HEK293 (cell line): ENCODE results near the gene THSD7A.

Experiments used
- CTCF ChIA-PET: fragments of 350-600 bp; formaldehyde crosslinking; extraction: SDS; loops from one replicate; lab custom pipeline; 2021; ENCODE audit warnings: antibody characterized with exemption; lab: Yijun Ruan, JAX
- POLR2A ChIA-PET: fragments of 300-600 bp; formaldehyde crosslinking; extraction: SDS; loops from one replicate; lab custom pipeline; 2020; ENCODE audit warnings: antibody characterized with exemption, inconsistent platforms; lab: Yijun Ruan, JAX
- H3K27ac ChIP-seq: fragments of 200-500 bp; sonication (Bioruptor generic); 2 replicates; pipeline ENCODE4 v1.5.1; 2014; ENCODE audit warnings: low read depth, low read length, control low read depth, inconsistent platforms; ENCODE audit errors: extremely low read depth
- H3K36me3 ChIP-seq, 2 experiments: fragments of 200-500 bp in 1 of 2; sonication (Bioruptor generic) in 1 of 2; 1 replicate in 1 of 2; 2 replicates in 1 of 2; pipeline ENCODE4 v1.5.1; 2014 to 2017; ENCODE audit warnings: inconsistent platforms in 2 of 2, low read length in 2 of 2; ENCODE audit not compliant: control insufficient read depth in 2 of 2, insufficient read depth in 1 of 2
- H3K4me1 ChIP-seq: fragments of 200-500 bp; sonication (Bioruptor generic); 2 replicates; pipeline ENCODE4 v1.5.1; 2014; ENCODE audit warnings: mild to moderate bottlenecking, low read length, inconsistent platforms; ENCODE audit not compliant: control insufficient read depth, insufficient read depth
- H3K4me3 ChIP-seq: 2 replicates; pipeline ENCODE4 v1.5.1; 2011; ENCODE audit warnings: low read depth, mild to moderate bottlenecking, control low read depth, low read length, moderate library complexity
- H3K9me3 ChIP-seq: fragments of 200-500 bp; sonication (Bioruptor generic); 2 replicates; pipeline ENCODE4 v1.5.1; 2014; ENCODE audit warnings: low read depth, low read length, inconsistent platforms; ENCODE audit not compliant: control insufficient read depth, insufficient read depth
- PBX3 ChIP-seq: sonication (generic); formaldehyde crosslinking; IDR thresholded peaks from 2 replicates; pipeline ENCODE4 v1.8.1; 2022; ENCODE audit warnings: mild to moderate bottlenecking, moderate library complexity, missing genetic modification reagents
- SALL2 ChIP-seq: fragments of 450-650 bp; formaldehyde crosslinking; IDR thresholded peaks from 2 replicates; pipeline ENCODE4 v1.5.0; 2017; ENCODE audit warnings: missing biosample characterization, mild to moderate bottlenecking, missing genetic modification characterization, borderline replicate concordance
- SETDB1 ChIP-seq: IDR thresholded peaks from one replicate; pipeline ENCODE4 v1.6.1; 2017; ENCODE audit warnings: mild to moderate bottlenecking, low read length, moderate library complexity, mixed read lengths; ENCODE audit not compliant: insufficient read length
- ZBTB17 ChIP-seq: fragments of 450-650 bp; formaldehyde crosslinking; IDR thresholded peaks from 2 replicates; pipeline ENCODE4 v1.5.1; 2016; ENCODE audit warnings: missing biosample characterization, missing genetic modification characterization
- ZBTB8A ChIP-seq: fragments of 450-650 bp; formaldehyde crosslinking; IDR thresholded peaks from 2 replicates; pipeline ENCODE4 v1.5.1; 2016; ENCODE audit warnings: missing biosample characterization, missing genetic modification characterization
- ZNF202 ChIP-seq: fragments of 450-650 bp; formaldehyde crosslinking; IDR thresholded peaks from 2 replicates; pipeline ENCODE4 v1.5.1; 2016; ENCODE audit warnings: missing biosample characterization, missing genetic modification characterization, borderline replicate concordance
- ZNF366 ChIP-seq: fragments of 450-650 bp; formaldehyde crosslinking; conservative IDR thresholded peaks from 2 replicates; pipeline ENCODE4 v1.5.1; 2016; ENCODE audit warnings: missing biosample characterization, missing genetic modification characterization
- ZNF423 ChIP-seq: fragments of 450-650 bp; formaldehyde crosslinking; IDR thresholded peaks from 2 replicates; pipeline ENCODE4 v1.5.1; 2016; ENCODE audit warnings: missing biosample characterization, missing genetic modification characterization
- ZNF518A ChIP-seq: fragments of 450-650 bp; formaldehyde crosslinking; conservative IDR thresholded peaks from 2 replicates; pipeline ENCODE4 v1.5.1; 2016; ENCODE audit warnings: low read depth, missing biosample characterization, missing genetic modification characterization
- ZNF521 ChIP-seq: fragments of 450-650 bp; formaldehyde crosslinking; IDR thresholded peaks from 2 replicates; pipeline ENCODE4 v1.5.1; 2017; ENCODE audit warnings: missing biosample characterization, mild to moderate bottlenecking, missing genetic modification characterization
- ZNF555 ChIP-seq: fragments of 450-650 bp; formaldehyde crosslinking; conservative IDR thresholded peaks from 2 replicates; pipeline ENCODE4 v1.5.1; 2017; ENCODE audit warnings: missing biosample characterization, mild to moderate bottlenecking, missing genetic modification characterization, inconsistent platforms
- ZNF629 ChIP-seq: fragments of 450-650 bp; formaldehyde crosslinking; IDR thresholded peaks from 2 replicates; pipeline ENCODE4 v1.5.1; 2017; ENCODE audit warnings: missing biosample characterization, missing genetic modification characterization
- TF ChIP-seq, protein P1 (sequence below): fragments of 450-650 bp; formaldehyde crosslinking; IDR thresholded peaks from 2 replicates; pipeline ENCODE4 v1.5.1; 2016; ENCODE audit warnings: missing biosample characterization, missing genetic modification characterization
- TF ChIP-seq, protein P2 (sequence below): fragments of 450-650 bp; formaldehyde crosslinking; conservative IDR thresholded peaks from 2 replicates; pipeline ENCODE4 v1.5.1; 2016; ENCODE audit warnings: low read depth, missing biosample characterization, missing genetic modification characterization
- TF ChIP-seq, protein P3 (sequence below): fragments of 450-650 bp; formaldehyde crosslinking; IDR thresholded peaks from 2 replicates; pipeline ENCODE4 v1.5.1; 2016; ENCODE audit warnings: missing biosample characterization, missing genetic modification characterization

THSD7A gene

DNA sequence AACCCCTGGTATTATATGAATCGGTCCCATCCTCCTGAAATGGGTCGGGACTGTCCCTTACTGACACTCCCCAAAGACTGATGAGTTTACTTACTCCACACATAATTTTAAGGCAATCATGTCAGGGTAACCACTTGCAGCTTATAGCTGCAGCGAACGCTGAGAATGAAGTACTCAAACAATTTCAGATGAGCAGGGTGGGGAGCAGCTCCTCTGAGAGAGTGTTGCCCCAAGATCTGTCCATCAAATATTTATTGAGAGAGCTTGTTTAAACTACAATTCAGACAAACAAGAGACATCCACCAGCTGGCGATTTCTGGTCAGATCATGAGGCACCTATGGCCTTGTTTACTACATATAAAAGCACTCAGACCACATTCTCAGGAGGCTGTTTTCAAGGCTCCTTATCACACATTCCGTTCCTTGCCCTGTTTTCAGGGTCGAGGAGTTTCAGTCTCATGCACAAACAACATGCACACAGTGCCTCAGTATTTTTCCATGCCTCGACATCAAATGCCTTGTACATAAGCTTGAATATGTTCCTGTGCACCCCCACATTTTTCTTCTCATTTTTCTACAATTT lies 80.1 kb downstream of the THSD7A start (continued):
- TF ChIP-seq, protein P1, sequence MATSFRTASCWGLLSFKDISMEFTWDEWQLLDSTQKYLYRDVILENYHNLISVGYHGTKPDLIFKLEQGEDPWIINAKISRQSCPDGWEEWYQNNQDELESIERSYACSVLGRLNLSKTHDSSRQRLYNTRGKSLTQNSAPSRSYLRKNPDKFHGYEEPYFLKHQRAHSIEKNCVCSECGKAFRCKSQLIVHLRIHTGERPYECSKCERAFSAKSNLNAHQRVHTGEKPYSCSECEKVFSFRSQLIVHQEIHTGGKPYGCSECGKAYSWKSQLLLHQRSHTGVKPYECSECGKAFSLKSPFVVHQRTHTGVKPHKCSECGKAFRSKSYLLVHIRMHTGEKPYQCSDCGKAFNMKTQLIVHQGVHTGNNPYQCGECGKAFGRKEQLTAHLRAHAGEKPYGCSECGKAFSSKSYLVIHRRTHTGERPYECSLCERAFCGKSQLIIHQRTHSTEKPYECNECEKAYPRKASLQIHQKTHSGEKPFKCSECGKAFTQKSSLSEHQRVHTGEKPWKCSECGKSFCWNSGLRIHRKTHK (tag by site-specific recombination), result no peak
- TF ChIP-seq SALL2 (tag by site-specific recombination) (no peak), SETDB1 (no peak), ZNF423 (tag by site-specific recombination) (no peak)
- TF ChIP-seq, all 188 proteins: peak for 0

- POLR2A ChIA-PET, result no interaction called here
- no peaks in the 10 kb centered on the region; the same call in 1 of the 2 replicates for H3K9me3 ChIP-seq
- CTCF ChIA-PET, result no interaction called here
- H3K4me1 ChIP-seq, result no peaks in the 10 kb centered on the region
- H3K36me3 ChIP-seq, result no peaks in the 10 kb centered on the region
- no peak overlapping the region for H3K27ac ChIP-seq
- TF ChIP-seq ZNF629 (tag by site-specific recombination) (no peak), PBX3 (CRISPR knock-in tag) (no peak), ZNF518A (tag by site-specific recombination) (no peak), ZNF202 (tag by site-specific recombination) (no peak), ZBTB8A (tag by site-specific recombination) (no peak), ZNF366 (tag by site-specific recombination) (no peak), ZBTB17 (no peak), ZNF521 (tag by site-specific recombination) (no peak), ZNF555 (tag by site-specific recombination) (no peak)
- TF ChIP-seq, protein P2, sequence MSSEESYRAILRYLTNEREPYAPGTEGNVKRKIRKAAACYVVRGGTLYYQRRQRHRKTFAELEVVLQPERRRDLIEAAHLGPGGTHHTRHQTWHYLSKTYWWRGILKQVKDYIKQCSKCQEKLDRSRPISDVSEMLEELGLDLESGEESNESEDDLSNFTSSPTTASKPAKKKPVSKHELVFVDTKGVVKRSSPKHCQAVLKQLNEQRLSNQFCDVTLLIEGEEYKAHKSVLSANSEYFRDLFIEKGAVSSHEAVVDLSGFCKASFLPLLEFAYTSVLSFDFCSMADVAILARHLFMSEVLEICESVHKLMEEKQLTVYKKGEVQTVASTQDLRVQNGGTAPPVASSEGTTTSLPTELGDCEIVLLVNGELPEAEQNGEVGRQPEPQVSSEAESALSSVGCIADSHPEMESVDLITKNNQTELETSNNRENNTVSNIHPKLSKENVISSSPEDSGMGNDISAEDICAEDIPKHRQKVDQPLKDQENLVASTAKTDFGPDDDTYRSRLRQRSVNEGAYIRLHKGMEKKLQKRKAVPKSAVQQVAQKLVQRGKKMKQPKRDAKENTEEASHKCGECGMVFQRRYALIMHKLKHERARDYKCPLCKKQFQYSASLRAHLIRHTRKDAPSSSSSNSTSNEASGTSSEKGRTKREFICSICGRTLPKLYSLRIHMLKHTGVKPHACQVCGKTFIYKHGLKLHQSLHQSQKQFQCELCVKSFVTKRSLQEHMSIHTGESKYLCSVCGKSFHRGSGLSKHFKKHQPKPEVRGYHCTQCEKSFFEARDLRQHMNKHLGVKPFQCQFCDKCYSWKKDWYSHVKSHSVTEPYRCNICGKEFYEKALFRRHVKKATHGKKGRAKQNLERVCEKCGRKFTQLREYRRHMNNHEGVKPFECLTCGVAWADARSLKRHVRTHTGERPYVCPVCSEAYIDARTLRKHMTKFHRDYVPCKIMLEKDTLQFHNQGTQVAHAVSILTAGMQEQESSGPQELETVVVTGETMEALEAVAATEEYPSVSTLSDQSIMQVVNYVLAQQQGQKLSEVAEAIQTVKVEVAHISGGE, result no peak
- TF ChIP-seq, protein P3, sequence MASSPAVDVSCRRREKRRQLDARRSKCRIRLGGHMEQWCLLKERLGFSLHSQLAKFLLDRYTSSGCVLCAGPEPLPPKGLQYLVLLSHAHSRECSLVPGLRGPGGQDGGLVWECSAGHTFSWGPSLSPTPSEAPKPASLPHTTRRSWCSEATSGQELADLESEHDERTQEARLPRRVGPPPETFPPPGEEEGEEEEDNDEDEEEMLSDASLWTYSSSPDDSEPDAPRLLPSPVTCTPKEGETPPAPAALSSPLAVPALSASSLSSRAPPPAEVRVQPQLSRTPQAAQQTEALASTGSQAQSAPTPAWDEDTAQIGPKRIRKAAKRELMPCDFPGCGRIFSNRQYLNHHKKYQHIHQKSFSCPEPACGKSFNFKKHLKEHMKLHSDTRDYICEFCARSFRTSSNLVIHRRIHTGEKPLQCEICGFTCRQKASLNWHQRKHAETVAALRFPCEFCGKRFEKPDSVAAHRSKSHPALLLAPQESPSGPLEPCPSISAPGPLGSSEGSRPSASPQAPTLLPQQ (tag by site-specific recombination), result no peak
- H3K4me3 ChIP-seq, result no peak overlapping the region
Observed at GRCh38 chr7:11751315-11751714, 80.7 kb downstream of the THSD7A start.
